ENCODE data around the gene EVI2B.

EVI2B gene

GRCh38 chr17:31256936-31257335 is 56.9 kb downstream of the EVI2B start:
- CTCF ChIA-PET, result interaction anchor here (1.1 to 3.4 kb wide), 3 partner anchors 9 to 116 kb away, joined by 4 to 13 read pairs (median 6); no protein-coding TSS in a partner anchor
- TF ChIP-seq CTCF (IDR thresholded peaks at IDR 0.05; ENCODE audit: insufficient read depth, low read length, missing control alignments), result no peak
- POLR2A ChIA-PET, result interaction anchor here (1.7 kb wide), 1 partner anchor 12 kb away, joined by 4 read pairs; no protein-coding TSS in a partner anchor
- no peak for DNase-seq (ENCODE audit: low read depth, low spot score)
- H3K4me3 ChIP-seq (ENCODE audit: low read depth, low read length), result no peak overlapping the region

GRCh38 chr17:31254654-31255053 is 59.2 kb downstream of the EVI2B start:
- POLR2A ChIA-PET, result no interaction called here
- DNase-seq (ENCODE audit: low read depth, low spot score), result no peak
- no peak for TF ChIP-seq CTCF (IDR thresholded peaks at IDR 0.05; ENCODE audit: insufficient read depth, low read length, missing control alignments)
- CTCF ChIA-PET, result interaction anchor here (0.9 to 3.4 kb wide), 5 partner anchors 8 to 118 kb away, joined by 3 to 13 read pairs (median 3); no protein-coding TSS in a partner anchor
- H3K4me3 ChIP-seq (ENCODE audit: low read depth, low read length), result no peak overlapping the region
